Measurements from ENCODE around the gene CDH4.
"Not testable (repeated sequence)": the region's sequence is repeated elsewhere in the genome, so short reads cannot be mapped to it uniquely, and the experiment has no call there.

CDH4 gene

DNA sequence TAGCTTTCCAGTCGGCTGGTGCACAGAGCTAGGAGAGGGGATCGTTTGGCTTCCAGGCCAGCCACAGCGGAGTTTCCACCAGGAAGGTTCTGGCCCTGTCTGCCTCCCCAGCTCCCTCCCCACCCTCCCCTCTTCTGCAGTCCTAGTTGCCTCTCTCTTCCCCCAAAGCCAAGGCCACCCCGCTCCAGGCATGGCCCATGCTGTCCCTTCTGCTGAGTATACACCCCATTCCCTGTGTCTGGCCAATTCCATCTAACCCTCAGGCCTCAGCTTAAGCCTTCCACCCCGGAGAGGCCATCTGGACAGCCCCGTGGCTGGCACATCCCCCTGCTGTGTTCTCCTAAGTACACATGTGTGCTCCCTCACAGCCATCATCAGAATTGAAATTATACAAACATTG, 167.4 kb downstream of the CDH4 start:
- no peaks in the 10 kb centered on the region for H3K9me3 Mint-ChIP-seq
- no peaks in the 10 kb centered on the region for H3K36me3 Mint-ChIP-seq (ENCODE audit: insufficient read depth)
- no peak overlapping the region for H3K4me3 Mint-ChIP-seq
- no peaks in the 10 kb centered on the region for H3K4me1 Mint-ChIP-seq
- H3K27me3 Mint-ChIP-seq, result no peaks in the 10 kb centered on the region
- H3K27ac Mint-ChIP-seq (ENCODE audit: low read depth), result no peak overlapping the region
- ATAC-seq (replicated peaks; ENCODE audit: extremely low read depth, poor library complexity, severe bottlenecking) (no peak), DNase-seq (ENCODE audit: low spot score in 2 of 2) (no peak)

DNA sequence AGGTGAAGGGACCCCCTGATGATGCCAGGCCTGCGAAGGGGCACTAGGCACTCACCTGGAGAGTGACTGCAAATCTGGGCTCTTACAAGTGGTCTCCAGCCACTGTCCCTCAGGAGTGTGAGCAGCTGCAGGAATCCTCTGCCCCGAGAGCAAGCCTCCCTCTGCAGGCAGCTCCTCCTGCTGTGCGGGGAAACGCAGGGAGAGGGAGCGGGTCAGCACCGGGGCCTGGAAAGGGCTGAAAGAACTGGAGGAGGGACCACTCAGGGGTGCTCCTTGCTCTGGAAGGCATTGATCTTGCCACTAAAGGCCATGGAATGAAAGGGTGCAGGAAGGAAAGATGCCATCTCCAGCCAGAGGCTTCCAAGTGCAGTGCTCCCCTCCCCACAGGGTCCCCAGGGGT, 168.0 kb downstream of the CDH4 start:
- DNase-seq (ENCODE audit: low spot score in 2 of 2) (no peak), ATAC-seq (replicated peaks; ENCODE audit: extremely low read depth, poor library complexity, severe bottlenecking) (no peak)
- Mint-ChIP-seq H3K4me3 (no peak overlapping the region), H3K27ac (ENCODE audit: low read depth) (no peak overlapping the region), H3K27me3 (no peaks in the 10 kb centered on the region), H3K9me3 (no peaks in the 10 kb centered on the region), H3K36me3 (ENCODE audit: insufficient read depth) (no peaks in the 10 kb centered on the region), H3K4me1 (no peaks in the 10 kb centered on the region)

DNA sequence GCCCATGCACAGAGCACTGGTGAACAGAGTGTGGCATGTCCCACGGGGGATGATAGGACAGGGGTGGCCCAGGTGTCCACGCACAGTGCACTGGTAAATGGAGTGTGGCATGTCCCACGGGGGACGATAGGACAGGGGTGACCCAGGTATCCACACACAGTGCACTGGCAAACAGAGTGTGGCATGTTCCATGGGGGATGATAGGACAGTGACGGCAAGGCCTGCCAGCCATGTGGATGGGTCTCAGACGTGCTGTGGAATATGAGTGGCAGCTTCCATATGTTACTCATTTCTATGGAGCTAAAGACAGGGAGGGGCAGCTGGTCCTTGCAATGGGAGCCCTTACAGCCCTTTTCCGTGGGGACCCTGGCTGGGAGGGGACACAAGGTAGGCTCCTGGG, 168.7 kb downstream of the CDH4 start:
- no peak overlapping the region for H3K4me3 Mint-ChIP-seq
- no peak for ATAC-seq (replicated peaks; ENCODE audit: extremely low read depth, poor library complexity, severe bottlenecking)
- H3K27me3 Mint-ChIP-seq, result no peaks in the 10 kb centered on the region
- no peaks in the 10 kb centered on the region for H3K4me1 Mint-ChIP-seq
- H3K36me3 Mint-ChIP-seq (ENCODE audit: insufficient read depth), result no peaks in the 10 kb centered on the region
- H3K27ac Mint-ChIP-seq (ENCODE audit: low read depth), result no peak overlapping the region
- DNase-seq (ENCODE audit: low spot score in 2 of 2), result no peak
- H3K9me3 Mint-ChIP-seq, result no peaks in the 10 kb centered on the region

DNA sequence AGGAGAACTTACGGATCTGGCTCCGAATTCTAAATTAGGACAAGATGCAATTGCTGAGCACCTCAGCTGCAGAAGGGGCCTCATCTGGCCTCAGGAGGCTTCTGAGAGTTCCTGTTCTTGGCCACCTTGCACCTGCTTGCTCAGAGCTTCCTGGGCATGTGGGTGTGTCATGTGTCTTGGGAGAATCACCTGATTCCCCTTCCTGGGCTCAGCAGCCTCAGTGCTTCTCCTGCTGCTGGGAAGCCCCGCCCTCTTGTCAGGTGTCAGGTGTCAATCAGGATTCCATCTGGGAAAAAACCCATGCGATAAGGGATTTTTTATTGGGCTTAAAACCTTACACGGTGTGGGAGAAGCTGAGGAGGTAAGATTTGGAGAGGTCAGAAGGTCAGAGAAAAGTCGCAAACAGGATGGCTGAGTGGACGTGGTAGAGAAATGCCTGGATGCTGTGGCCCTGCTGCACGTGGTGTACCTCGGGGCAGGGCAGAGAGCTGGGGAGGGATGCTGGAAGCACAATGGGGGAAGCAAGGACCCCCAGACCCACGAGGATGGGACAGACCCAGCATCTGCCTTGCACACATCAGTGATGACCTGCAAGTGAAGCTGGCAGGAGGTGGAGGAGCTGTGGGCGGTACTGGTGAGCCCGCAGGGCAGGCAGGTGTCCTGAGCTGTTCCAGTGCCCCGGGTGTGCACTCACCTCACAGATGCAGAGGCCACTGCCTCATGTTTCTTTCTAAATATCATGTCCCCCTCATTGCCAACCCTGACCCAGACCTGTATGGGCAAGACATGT, 170.8 kb downstream of the CDH4 start:
- H3K4me1 Mint-ChIP-seq, result no peaks in the 10 kb centered on the region
- H3K9me3 Mint-ChIP-seq, result no peaks in the 10 kb centered on the region
- no peak overlapping the region for H3K4me3 Mint-ChIP-seq
- no peaks in the 10 kb centered on the region for H3K27me3 Mint-ChIP-seq
- ATAC-seq (replicated peaks; ENCODE audit: extremely low read depth, poor library complexity, severe bottlenecking) (no peak), DNase-seq (ENCODE audit: low spot score in 2 of 2) (no peak)
- no peaks in the 10 kb centered on the region for H3K36me3 Mint-ChIP-seq (ENCODE audit: insufficient read depth)
- H3K27ac Mint-ChIP-seq (ENCODE audit: low read depth), result no peak overlapping the region

DNA sequence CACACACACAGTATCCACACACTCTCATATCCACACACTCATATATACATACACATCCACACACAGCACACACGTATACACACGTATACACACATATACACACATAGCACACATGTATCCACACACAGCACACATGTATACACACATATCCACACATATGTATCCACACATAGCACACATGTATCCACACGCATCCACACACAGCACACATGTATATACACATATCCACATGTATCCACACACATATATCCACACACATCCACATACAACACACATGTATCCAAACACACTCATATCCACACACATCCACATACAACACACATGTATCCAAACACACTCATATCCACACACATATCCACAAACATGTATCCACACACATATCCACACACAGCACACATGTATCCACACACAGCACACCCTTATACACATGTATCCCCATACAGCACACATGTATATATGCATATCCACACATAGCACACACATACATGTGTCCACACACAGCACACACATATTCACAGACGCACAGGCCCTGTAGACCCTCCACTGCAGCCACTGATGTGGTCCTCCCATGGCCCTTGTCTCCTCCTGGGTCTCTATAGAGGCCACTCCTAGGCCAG, 172.1 kb downstream of the CDH4 start:
- no peak overlapping the region for H3K4me3 Mint-ChIP-seq
- ATAC-seq (replicated peaks; ENCODE audit: extremely low read depth, poor library complexity, severe bottlenecking), result no peak
- no peaks in the 10 kb centered on the region for H3K4me1 Mint-ChIP-seq

DNA sequence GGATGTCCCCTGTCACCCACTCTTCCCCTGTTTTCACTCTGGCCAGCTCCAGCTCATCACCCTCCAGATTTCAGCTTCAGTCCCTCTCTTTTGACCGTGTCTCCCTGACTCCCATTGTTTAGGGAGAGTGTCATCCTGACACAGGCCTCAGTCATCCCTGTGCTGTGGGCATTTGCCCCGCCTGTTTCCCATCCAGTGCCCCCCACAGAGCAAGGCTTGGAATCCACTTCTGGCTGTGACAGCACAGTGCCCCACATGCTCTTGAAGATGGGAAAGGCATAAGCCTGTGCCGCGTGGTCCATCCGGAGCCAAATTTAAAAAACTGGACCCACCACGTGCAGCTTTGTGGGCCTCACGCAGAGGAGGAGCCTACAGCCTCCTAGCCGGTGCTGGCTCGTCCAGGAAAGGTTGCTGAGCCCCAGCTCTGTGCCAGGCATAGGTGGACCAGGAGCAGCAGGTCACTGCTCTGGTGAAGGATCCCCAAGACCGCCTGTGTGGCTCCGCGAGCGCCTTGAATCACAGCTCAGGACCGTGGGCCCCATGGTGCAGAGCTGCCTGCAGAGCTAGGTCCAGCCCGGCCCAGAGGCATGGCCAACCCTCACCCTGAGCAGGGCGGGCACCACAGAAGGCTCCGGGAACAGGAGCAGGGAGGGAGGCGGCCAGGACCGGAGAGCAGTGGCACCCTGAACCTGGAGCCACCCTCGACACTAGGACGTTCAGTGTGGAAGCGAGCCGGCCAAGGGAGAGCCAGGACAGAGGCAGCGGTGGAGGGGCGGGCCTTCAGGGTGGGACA, 172.8 kb downstream of the CDH4 start:
- no peak overlapping the region for H3K27ac Mint-ChIP-seq (ENCODE audit: low read depth)
- no peak for DNase-seq (ENCODE audit: low spot score in 2 of 2)
- no peak for ATAC-seq (replicated peaks; ENCODE audit: extremely low read depth, poor library complexity, severe bottlenecking)
- no peaks in the 10 kb centered on the region for H3K36me3 Mint-ChIP-seq (ENCODE audit: insufficient read depth)
- H3K9me3 Mint-ChIP-seq, result no peaks in the 10 kb centered on the region
- no peak overlapping the region for H3K4me3 Mint-ChIP-seq
- H3K4me1 Mint-ChIP-seq, result no peaks in the 10 kb centered on the region
- H3K27me3 Mint-ChIP-seq, result no peaks in the 10 kb centered on the region

More for the DNA sequence above, 172.1 kb downstream of the CDH4 start:
- H3K36me3 Mint-ChIP-seq (ENCODE audit: insufficient read depth), result no peaks in the 10 kb centered on the region
- no peak overlapping the region for H3K27ac Mint-ChIP-seq (ENCODE audit: low read depth)
- no peaks in the 10 kb centered on the region for H3K27me3 Mint-ChIP-seq
- no peak for DNase-seq (ENCODE audit: low spot score in 2 of 2)
- no peaks in the 10 kb centered on the region for H3K9me3 Mint-ChIP-seq

DNA sequence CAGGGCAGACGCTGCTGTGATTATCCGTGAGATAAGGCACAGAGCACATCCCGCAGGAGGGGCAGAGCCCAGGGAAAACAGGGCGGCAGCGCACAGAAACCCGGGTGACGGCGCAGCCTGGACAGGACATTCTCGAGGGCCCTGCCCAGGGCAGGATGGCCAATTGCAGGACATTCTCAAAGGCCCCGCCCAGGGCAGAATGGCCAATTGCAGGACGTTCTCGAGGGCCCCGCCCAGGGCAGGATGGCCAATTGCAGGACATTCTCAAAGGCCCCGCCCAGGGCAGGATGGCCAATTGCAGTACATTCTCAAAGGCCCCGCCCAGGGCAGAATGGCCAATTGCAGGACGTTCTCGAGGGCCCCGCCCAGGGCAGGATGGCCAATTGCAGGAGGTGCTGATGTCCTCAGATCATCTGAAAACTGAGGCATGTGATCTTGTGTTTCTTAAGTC, 173.5 kb downstream of the CDH4 start:
- H3K4me3 Mint-ChIP-seq; H3K36me3 Mint-ChIP-seq (ENCODE audit: insufficient read depth); H3K9me3 Mint-ChIP-seq; ATAC-seq (replicated peaks; ENCODE audit: extremely low read depth, poor library complexity, severe bottlenecking); H3K27ac Mint-ChIP-seq (ENCODE audit: low read depth); DNase-seq (ENCODE audit: low spot score in 2 of 2); H3K4me1 Mint-ChIP-seq; H3K27me3 Mint-ChIP-seq: not testable (repeated sequence)

DNA sequence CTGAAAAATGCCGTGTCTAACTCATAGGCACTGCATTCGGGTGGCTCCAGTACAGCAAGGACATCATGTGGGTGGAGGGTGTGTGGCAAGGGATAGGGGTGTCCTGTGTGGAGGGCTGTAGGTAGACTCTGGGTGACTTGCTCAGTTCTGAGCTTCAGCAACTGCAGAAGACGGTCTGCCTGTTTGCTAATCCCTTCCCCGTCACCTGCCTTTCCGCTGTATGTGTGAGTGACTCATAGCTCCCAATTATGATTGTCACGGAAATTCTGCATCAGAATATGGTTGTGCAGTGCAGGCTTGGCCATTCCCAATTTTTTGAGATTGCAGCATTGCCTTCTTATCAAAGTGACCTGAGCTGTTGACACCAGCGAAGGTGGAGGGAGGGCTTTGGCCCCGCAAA, 174.3 kb downstream of the CDH4 start:
- Mint-ChIP-seq H3K4me3 (no peak overlapping the region), H3K27me3 (no peaks in the 10 kb centered on the region), H3K27ac (ENCODE audit: low read depth) (no peak overlapping the region), H3K9me3 (no peaks in the 10 kb centered on the region), H3K36me3 (ENCODE audit: insufficient read depth) (no peaks in the 10 kb centered on the region), H3K4me1 (no peaks in the 10 kb centered on the region)
- ATAC-seq (replicated peaks; ENCODE audit: extremely low read depth, poor library complexity, severe bottlenecking) (no peak), DNase-seq (ENCODE audit: low spot score in 2 of 2) (no peak)

DNA sequence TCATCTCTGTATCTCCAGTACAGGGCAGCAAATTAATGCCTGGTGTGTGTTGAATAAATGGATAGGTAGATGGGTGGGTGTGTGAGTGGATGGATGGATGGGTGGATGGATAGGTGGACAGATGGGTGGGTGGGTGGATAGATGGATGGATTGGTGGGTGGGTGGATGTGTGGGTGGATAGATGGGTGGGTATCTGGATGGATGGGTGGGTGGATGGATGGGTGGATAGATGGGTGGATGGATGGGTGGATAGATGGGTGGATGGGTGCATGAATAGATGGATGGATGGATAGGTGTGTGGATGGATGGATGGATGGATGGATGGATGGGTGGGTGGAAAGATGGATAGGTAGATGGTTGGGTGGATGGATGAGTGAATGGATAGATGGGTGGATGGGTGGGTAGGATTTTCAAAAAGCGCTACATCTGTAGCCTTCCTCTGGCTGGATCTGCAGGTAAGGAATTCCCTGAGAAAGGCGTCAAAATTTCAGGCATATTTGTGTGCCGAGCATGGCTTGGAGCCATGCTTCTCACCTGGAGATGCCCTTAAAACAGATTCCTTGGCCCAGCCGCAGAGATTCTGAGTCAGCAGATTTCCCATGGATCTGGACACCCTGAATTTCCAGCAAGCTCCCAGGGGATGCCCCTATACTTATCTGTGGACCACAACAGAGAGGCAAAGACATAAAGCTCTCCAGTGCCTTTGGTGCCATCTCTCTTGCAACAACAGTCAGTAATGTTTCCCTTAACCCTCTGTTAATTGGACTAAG, 177.6 kb downstream of the CDH4 start:
- Mint-ChIP-seq H3K4me3 (no peak overlapping the region), H3K9me3 (no peaks in the 10 kb centered on the region)

DNA sequence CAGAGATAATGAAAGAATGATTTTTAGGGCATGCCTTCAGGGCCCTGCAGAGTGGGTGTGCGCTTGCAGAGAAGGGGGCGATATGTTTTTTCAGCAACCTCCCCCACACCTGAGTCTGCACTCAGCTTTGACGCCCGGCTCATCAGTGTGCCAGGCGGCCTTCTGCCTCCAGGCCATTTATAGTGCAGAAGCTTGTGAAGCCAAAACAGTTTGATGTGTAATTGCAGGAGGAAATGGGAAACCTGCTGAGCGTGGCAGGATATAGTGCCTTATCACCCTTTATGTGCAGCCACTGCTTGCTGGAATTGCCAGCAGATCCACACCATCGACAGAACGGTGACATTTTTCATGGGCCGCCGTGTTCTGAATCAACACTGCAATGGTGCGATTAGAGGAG, 178.2 kb downstream of the CDH4 start:
- H3K27ac Mint-ChIP-seq (ENCODE audit: low read depth), result no peak overlapping the region
- no peaks in the 10 kb centered on the region for H3K4me1 Mint-ChIP-seq
- no peak for ATAC-seq (replicated peaks; ENCODE audit: extremely low read depth, poor library complexity, severe bottlenecking)
- H3K9me3 Mint-ChIP-seq, result no peaks in the 10 kb centered on the region
- no peak overlapping the region for H3K4me3 Mint-ChIP-seq
- DNase-seq (ENCODE audit: low spot score in 2 of 2), result no peak
- H3K36me3 Mint-ChIP-seq (ENCODE audit: insufficient read depth), result no peaks in the 10 kb centered on the region
- H3K27me3 Mint-ChIP-seq, result peaks cover 4% of the 10 kb centered on the region

More for the DNA sequence above, 177.6 kb downstream of the CDH4 start:
- H3K36me3 Mint-ChIP-seq (ENCODE audit: insufficient read depth), result no peaks in the 10 kb centered on the region
- ATAC-seq (replicated peaks; ENCODE audit: extremely low read depth, poor library complexity, severe bottlenecking) (no peak), DNase-seq (ENCODE audit: low spot score in 2 of 2) (no peak)
- H3K27ac Mint-ChIP-seq (ENCODE audit: low read depth), result no peak overlapping the region
- no peaks in the 10 kb centered on the region for H3K27me3 Mint-ChIP-seq
- H3K4me1 Mint-ChIP-seq, result no peaks in the 10 kb centered on the region

DNA sequence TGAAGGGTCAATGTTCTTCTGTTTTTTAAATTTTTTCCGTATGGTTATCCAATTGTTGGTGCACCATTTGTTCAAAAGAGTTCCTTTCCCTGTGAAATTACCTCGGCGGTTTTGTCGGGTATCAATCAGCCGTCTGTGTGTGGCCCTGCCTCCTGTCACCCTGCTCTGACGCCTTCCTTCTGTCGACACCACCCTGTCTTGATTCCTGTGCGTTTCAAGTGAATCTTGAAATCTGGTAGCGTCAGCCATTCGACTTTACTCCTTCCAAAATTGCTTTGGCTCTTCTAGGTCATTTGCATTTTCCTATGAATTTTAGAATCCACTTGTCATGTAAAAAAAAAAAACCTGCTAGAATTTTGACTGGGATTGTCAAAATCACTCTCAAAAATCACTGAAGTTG, 181.1 kb downstream of the CDH4 start:
- no peak for DNase-seq (ENCODE audit: low spot score in 2 of 2)
- Mint-ChIP-seq H3K9me3 (no peaks in the 10 kb centered on the region), H3K36me3 (ENCODE audit: insufficient read depth) (no peaks in the 10 kb centered on the region), H3K4me1 (no peaks in the 10 kb centered on the region), H3K27ac (ENCODE audit: low read depth) (no peak overlapping the region), H3K4me3 (no peak overlapping the region), H3K27me3 (peaks cover 29% of the 10 kb centered on the region)
- no peak for ATAC-seq (replicated peaks; ENCODE audit: extremely low read depth, poor library complexity, severe bottlenecking)

DNA sequence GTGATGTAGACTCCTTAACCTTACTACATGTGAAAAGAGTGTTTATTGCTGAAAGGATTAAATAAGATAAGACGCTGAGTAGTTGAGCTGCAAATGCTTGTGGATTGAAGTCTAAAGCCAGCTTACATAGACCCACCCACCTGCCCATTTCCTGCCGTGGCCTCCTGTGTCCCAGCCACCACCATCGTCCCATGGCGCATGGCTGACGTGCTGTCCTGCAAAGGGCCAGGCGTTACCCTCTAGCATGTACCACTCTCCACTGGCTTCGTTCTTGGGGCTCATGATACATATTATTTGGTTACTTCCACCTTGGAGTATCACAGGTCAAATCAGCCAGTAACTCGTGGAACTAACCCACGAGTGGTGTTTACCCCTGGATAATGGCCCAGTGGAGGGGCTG, 181.8 kb downstream of the CDH4 start:
- no peaks in the 10 kb centered on the region for H3K9me3 Mint-ChIP-seq
- no peaks in the 10 kb centered on the region for H3K36me3 Mint-ChIP-seq (ENCODE audit: insufficient read depth)
- H3K4me1 Mint-ChIP-seq, result no peaks in the 10 kb centered on the region
- H3K27ac Mint-ChIP-seq (ENCODE audit: low read depth), result no peak overlapping the region
- H3K27me3 Mint-ChIP-seq, result peaks cover 29% of the 10 kb centered on the region
- no peak for ATAC-seq (replicated peaks; ENCODE audit: extremely low read depth, poor library complexity, severe bottlenecking)
- H3K4me3 Mint-ChIP-seq, result no peak overlapping the region
- no peak for DNase-seq (ENCODE audit: low spot score in 2 of 2)

Data from central memory CD8-positive, alpha-beta T cell (primary cell).